ENCODE data around the gene EPHB2. TPM values are rescaled to one million over a fixed set of nuclear protein-coding genes. Genes with fewer than 3 reads are reported as not detected.

EPHB2 gene
- polyA plus RNA-seq, 2 of the 4 experiments (the other 2 are of a cell fraction): 13.0 to 35.3 TPM

- ATAC-seq (no peak), FAIRE-seq (no peak), DNase-seq (ENCODE audit: low read depth in 1 of 2, low spot score in 1 of 2) (no peak)
- Histone ChIP-seq H3K4me1 (0 out of 3 replicates have a peak, but pooled peaks cover 3% of the 10 kb centered on the region), H3K4me3 (no peak overlapping the region), H3K4me2 (no peak overlapping the region), H3K9me3 (no peaks in the 10 kb centered on the region), H3K27ac (no peak overlapping the region)
- ChIA-PET POLR2A (no interaction called here), CTCF (interaction anchor here (1.3 kb wide), 1 partner anchor 17 kb away, joined by 4 read pairs; no protein-coding TSS in a partner anchor)
- no peak for TF ChIP-seq PHF8 (IDR thresholded peaks at IDR 0.05; ENCODE audit: borderline replicate concordance, low read depth)
- TF ChIP-seq JUNB (IDR thresholded peaks at IDR 0.05): no peak
- no peak for TF ChIP-seq MAZ (IDR thresholded peaks at IDR 0.05; ENCODE audit: borderline replicate concordance, low read depth, low read length)
- no peak for TF ChIP-seq NR3C1 (IDR thresholded peaks at IDR 0.05)
- no peak for TF ChIP-seq POLR2A (IDR thresholded peaks at IDR 0.05; ENCODE audit: low read length)
- TF ChIP-seq ELK1 (IDR thresholded peaks at IDR 0.05; ENCODE audit: low read depth, low read length): no peak
- TF ChIP-seq RAD21 (conservative IDR thresholded peaks at IDR 0.05 in 1 of 2, IDR thresholded peaks at IDR 0.05 in 1 of 2): no peak
- WGBS (ENCODE audit: missing lambda C conversion rate): 84% methylated on average over 3 of the region's 4 CpGs
Observed at GRCh38 chr1:22781483-22781882, 70.8 kb downstream of the EPHB2 start.

- H3K9me3 ChIP-seq: no peaks in the 10 kb centered on the region
- ChIA-PET CTCF (interaction anchor here (1.3 to 3.8 kb wide), 2 partner anchors 16 to 78 kb away, joined by 4 to 12 read pairs; no protein-coding TSS in a partner anchor), POLR2A (no interaction called here)
- no peak overlapping the region for H3K4me3 ChIP-seq
- 91% methylated on average over 4 of the region's 8 CpGs for WGBS (ENCODE audit: missing lambda C conversion rate)
- H3K27ac ChIP-seq: no peak overlapping the region
- FAIRE-seq (no peak), ATAC-seq (no peak), DNase-seq (ENCODE audit: low read depth in 1 of 2, low spot score in 1 of 2) (no peak)
- no peak overlapping the region for H3K4me2 ChIP-seq
- H3K4me1 ChIP-seq: 0 out of 3 replicates have a peak, but pooled peaks cover 3% of the 10 kb centered on the region
- no peak for TF ChIP-seq ZC3H11A (IDR thresholded peaks at IDR 0.05)
- TF ChIP-seq ELK1 (IDR thresholded peaks at IDR 0.05; ENCODE audit: low read depth, low read length): no peak
- TF ChIP-seq FOSL2 (IDR thresholded peaks at IDR 0.05): no peak
- no peak for TF ChIP-seq FOSL2 (CRISPR knock-in tag; IDR thresholded peaks at IDR 0.05)
- TF ChIP-seq KDM1A (IDR thresholded peaks at IDR 0.05; ENCODE audit: low read depth): no peak
- no peak for TF ChIP-seq CHD4 (IDR thresholded peaks at IDR 0.05; ENCODE audit: borderline replicate concordance)
- TF ChIP-seq POLR2A (IDR thresholded peaks at IDR 0.05; ENCODE audit: low read length): no peak
- TF ChIP-seq HMGXB4 (CRISPR knock-in tag; IDR thresholded peaks at IDR 0.05; ENCODE audit: borderline replicate concordance): no peak
- no peak for TF ChIP-seq HOXA7 (CRISPR knock-in tag; IDR thresholded peaks at IDR 0.05)
- no peak for TF ChIP-seq GATA3 (IDR thresholded peaks at IDR 0.05; ENCODE audit: borderline replicate concordance)
- no peak for TF ChIP-seq CEBPB (IDR thresholded peaks at IDR 0.05)
- no peak for TF ChIP-seq JUNB (IDR thresholded peaks at IDR 0.05)
- TF ChIP-seq NFE2L2 (conservative IDR thresholded peaks at IDR 0.05; ENCODE audit: low read length): no peak
- no peak for TF ChIP-seq ZSCAN20 (CRISPR knock-in tag; IDR thresholded peaks at IDR 0.05)
- no peak for TF ChIP-seq ATOH8 (CRISPR knock-in tag; IDR thresholded peaks at IDR 0.05; ENCODE audit: low read depth)
- no peak for TF ChIP-seq HEYL (CRISPR knock-in tag; IDR thresholded peaks at IDR 0.05)
- no peak for TF ChIP-seq SREBF2 (IDR thresholded peaks at IDR 0.05)
- no peak for TF ChIP-seq RNF2 (IDR thresholded peaks at IDR 0.05; ENCODE audit: borderline replicate concordance, low read depth)
Observed at GRCh38 chr1:22782406-22782805, 71.8 kb downstream of the EPHB2 start.
